ENCODE measurements around the gene CNGA3.
A peak's percentile ranks its signal among the peaks of the same experiment; 100 is the strongest.

Gene CNGA3

GRCh38 chr2:98436734-98437133, 90.5 kb downstream of the CNGA3 start:
- Histone ChIP-seq H3K36me3 (replicated peaks; ENCODE audit: low read depth, low read length) (peaks cover 3% of the 10 kb centered on the region), H3K9me3 (ENCODE audit: insufficient read depth, low read length) (peaks cover 27% of the 10 kb centered on the region; the same call in 1 of the 2 replicates), H3K27me3 (ENCODE audit: low read depth, low read length) (no peaks in the 10 kb centered on the region), H3K4me2 (ENCODE audit: low read length) (no peak overlapping the region), H3K9ac (ENCODE audit: low read length) (no peak overlapping the region), H3K27ac (ENCODE audit: low read length) (no peak overlapping the region), H4K20me1 (ENCODE audit: insufficient read depth, low read length) (no peaks in the 10 kb centered on the region), H2AFZ (ENCODE audit: low read depth, low read length) (no peak overlapping the region), H3K79me2 (ENCODE audit: low read length) (no peaks in the 10 kb centered on the region), H3K4me3 (ENCODE audit: low read length) (no peak overlapping the region), H3K4me1 (ENCODE audit: low read length) (peaks cover 20% of the 10 kb centered on the region)
- no peak for TF ChIP-seq CTCF (IDR thresholded peaks at IDR 0.05; ENCODE audit: low read depth, low read length)
- no peak for TF ChIP-seq EZH2phosphoT487 (IDR thresholded peaks at IDR 0.05; ENCODE audit: low read depth)

- H3K9ac ChIP-seq (ENCODE audit: low read length): no peak overlapping the region
- peaks cover 21% of the 10 kb centered on the region; the same call in 1 of the 2 replicates for H3K9me3 ChIP-seq (ENCODE audit: insufficient read depth, low read length)
- H3K4me2 ChIP-seq (ENCODE audit: low read length): no peak overlapping the region; the same call in 1 of the 2 replicates
- no peaks in the 10 kb centered on the region for H4K20me1 ChIP-seq (ENCODE audit: insufficient read depth, low read length)
- H3K4me3 ChIP-seq (ENCODE audit: low read length): no peak overlapping the region
- H3K79me2 ChIP-seq (ENCODE audit: low read length): no peaks in the 10 kb centered on the region
- no peak overlapping the region for H2AFZ ChIP-seq (ENCODE audit: low read depth, low read length)
- peak overlapping the region; percentile 61 for H3K27ac ChIP-seq (ENCODE audit: low read length)
- TF ChIP-seq CTCF (IDR thresholded peaks at IDR 0.05; ENCODE audit: low read depth, low read length) (no peak), EZH2phosphoT487 (IDR thresholded peaks at IDR 0.05; ENCODE audit: low read depth) (no peak)
- peaks cover 3% of the 10 kb centered on the region for H3K36me3 ChIP-seq (replicated peaks; ENCODE audit: low read depth, low read length)
- H3K27me3 ChIP-seq (ENCODE audit: low read depth, low read length): no peaks in the 10 kb centered on the region
- peaks cover 30% of the 10 kb centered on the region for H3K4me1 ChIP-seq (ENCODE audit: low read length)
Observed at GRCh38 chr2:98438190-98439133, 92.2 kb downstream of the CNGA3 start.

- H3K4me3 ChIP-seq (ENCODE audit: low read length): peak overlapping the region; percentile 43; the same call in 1 of the 2 replicates
- H3K79me2 ChIP-seq (ENCODE audit: low read length): peaks cover 19% of the 10 kb centered on the region
- H2AFZ ChIP-seq (ENCODE audit: low read depth, low read length): no peak overlapping the region
- H3K9me3 ChIP-seq (ENCODE audit: insufficient read depth, low read length): peaks cover 21% of the 10 kb centered on the region; the same call in 1 of the 2 replicates
- peaks cover 7% of the 10 kb centered on the region for H4K20me1 ChIP-seq (ENCODE audit: insufficient read depth, low read length)
- peaks cover 3% of the 10 kb centered on the region for H3K36me3 ChIP-seq (replicated peaks; ENCODE audit: low read depth, low read length)
- TF ChIP-seq EZH2phosphoT487 (IDR thresholded peaks at IDR 0.05; ENCODE audit: low read depth) (no peak), CTCF (IDR thresholded peaks at IDR 0.05; ENCODE audit: low read depth, low read length) (no peak)
- peak overlapping the region; percentile 28 for H3K4me2 ChIP-seq (ENCODE audit: low read length)
- no peaks in the 10 kb centered on the region for H3K27me3 ChIP-seq (ENCODE audit: low read depth, low read length)
- H3K4me1 ChIP-seq (ENCODE audit: low read length): peaks cover 45% of the 10 kb centered on the region
- peak overlapping the region; percentile 39 for H3K27ac ChIP-seq (ENCODE audit: low read length)
- H3K9ac ChIP-seq (ENCODE audit: low read length): no peak overlapping the region
Observed at GRCh38 chr2:98441706-98442450, 95.6 kb downstream of the CNGA3 start.

- Histone ChIP-seq H3K36me3 (replicated peaks; ENCODE audit: low read depth, low read length) (peaks cover 3% of the 10 kb centered on the region), H3K4me3 (ENCODE audit: low read length) (no peak overlapping the region), H4K20me1 (ENCODE audit: insufficient read depth, low read length) (peaks cover 9% of the 10 kb centered on the region), H3K27ac (ENCODE audit: low read length) (peak overlapping the region; percentile 39), H3K9me3 (ENCODE audit: insufficient read depth, low read length) (peaks cover 21% of the 10 kb centered on the region; the same call in 1 of the 2 replicates), H2AFZ (ENCODE audit: low read depth, low read length) (no peak overlapping the region), H3K27me3 (ENCODE audit: low read depth, low read length) (no peaks in the 10 kb centered on the region), H3K4me1 (ENCODE audit: low read length) (peaks cover 45% of the 10 kb centered on the region), H3K9ac (ENCODE audit: low read length) (no peak overlapping the region), H3K4me2 (ENCODE audit: low read length) (peak overlapping the region; percentile 28), H3K79me2 (ENCODE audit: low read length) (peaks cover 25% of the 10 kb centered on the region)
- TF ChIP-seq CTCF (IDR thresholded peaks at IDR 0.05; ENCODE audit: low read depth, low read length): no peak
- TF ChIP-seq EZH2phosphoT487 (IDR thresholded peaks at IDR 0.05; ENCODE audit: low read depth): no peak
Observed at GRCh38 chr2:98442488-98442887, 96.2 kb downstream of the CNGA3 start.

All from OCI-LY3 (cell line).